Activated T-helper 17 cell treated with anti-CD3 and anti-CD28 coated beads, Interleukin-2, amount 50 U/mL, for 72 hours (primary cell): ENCODE results near the gene ITPR1. TPM values are rescaled to one million over a fixed set of nuclear protein-coding genes. Genes with fewer than 3 reads are reported as not detected.

Experiments used
- ATAC-seq: fragments of 150-1000 bp; cut with Tn5 transposase; replicated peaks from 2 replicates; pipeline ENCODE4 v1.10.0; 2021; ENCODE audit warnings: mild to moderate bottlenecking, moderate library complexity
- H3K27ac Mint-ChIP-seq: one replicate; pipeline ENCODE4 v1.8.0; 2022; ENCODE audit warnings: mixed read lengths
- H3K27me3 Mint-ChIP-seq: one replicate; pipeline ENCODE4 v1.8.0; 2022; ENCODE audit warnings: mixed read lengths
- H3K36me3 Mint-ChIP-seq: one replicate; pipeline ENCODE4 v1.8.0; 2022; ENCODE audit warnings: low read depth, mild to moderate bottlenecking, mixed read lengths
- H3K4me1 Mint-ChIP-seq: one replicate; pipeline ENCODE4 v1.8.0; 2022; ENCODE audit warnings: mixed read lengths
- H3K4me3 Mint-ChIP-seq: one replicate; pipeline ENCODE4 v1.8.0; 2022; ENCODE audit warnings: mild to moderate bottlenecking, mixed read lengths
- H3K9me3 Mint-ChIP-seq: one replicate; pipeline ENCODE4 v1.8.0; 2022; ENCODE audit warnings: mixed read lengths
- total RNA-seq, 2 donors: library from RNA; stranded (reverse); gene quantifications; one replicate each; pipeline ENCODE4 v1.2.3, GENCODE V29; 2022

ITPR1 gene
- total RNA-seq, 2 donors from 2014 or later = 78.5 to 84.6 TPM

DNA sequence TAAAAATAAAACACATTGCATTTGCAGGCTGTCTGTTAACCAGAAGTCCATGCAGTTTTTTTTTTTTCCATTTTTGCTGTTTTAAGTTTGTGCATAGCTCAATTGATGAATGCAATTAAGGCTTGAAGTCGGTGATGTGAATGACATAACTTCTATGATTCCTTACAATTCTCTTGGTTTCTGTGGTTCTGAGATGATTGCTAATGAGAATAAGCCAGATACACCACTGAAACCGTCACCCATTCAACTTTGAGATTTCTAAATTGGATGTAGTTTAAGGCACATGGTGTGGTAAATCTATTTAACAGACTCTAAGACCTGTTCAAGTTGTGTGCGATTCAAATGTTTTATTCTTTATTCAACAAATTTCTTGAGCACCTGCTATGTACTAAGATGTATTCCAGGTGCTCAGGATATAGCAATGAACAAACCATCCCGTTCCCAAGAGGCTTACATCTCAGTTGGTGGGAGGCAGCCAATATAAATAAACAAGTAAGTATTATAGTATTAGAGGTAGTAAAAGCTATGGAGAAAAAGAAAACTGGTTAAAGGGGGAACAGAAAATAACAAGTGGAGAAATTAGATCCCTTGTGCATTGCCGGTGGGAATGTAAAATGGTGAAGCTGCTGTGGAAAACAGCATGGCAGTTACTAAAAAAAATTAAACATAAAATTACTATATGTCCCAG is 4.0 kb downstream of the ITPR1 start:
- Mint-ChIP-seq H3K4me3 (peak overlapping the region; percentile 94), H3K36me3 (peaks cover 70% of the 10 kb centered on the region), H3K27ac (no peak overlapping the region), H3K27me3 (no peaks in the 10 kb centered on the region), H3K4me1 (peaks cover 28% of the 10 kb centered on the region), H3K9me3 (no peaks in the 10 kb centered on the region)
- ATAC-seq = no peak

DNA sequence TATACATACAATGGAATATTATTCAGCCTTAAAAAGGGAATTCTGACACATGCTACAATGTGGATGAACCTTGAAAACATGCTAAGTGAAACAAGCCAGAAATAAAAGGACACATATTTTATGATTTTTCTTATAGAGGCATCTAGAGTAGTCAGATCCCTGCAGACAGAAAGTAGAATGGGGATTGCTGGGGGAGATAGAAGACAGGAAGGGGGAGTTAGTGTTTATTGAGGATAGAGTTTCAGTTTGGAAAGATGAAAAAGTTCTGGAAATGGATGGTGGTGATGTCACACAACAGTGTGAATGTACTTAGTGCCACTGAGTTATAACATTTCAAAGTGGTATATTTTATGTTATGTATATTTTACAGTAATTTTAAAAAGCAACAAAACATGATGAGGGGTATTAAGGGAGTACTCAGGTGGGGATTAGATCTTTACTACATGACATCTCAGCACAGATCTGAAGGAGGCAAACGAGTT is 4.7 kb downstream of the ITPR1 start:
- Mint-ChIP-seq H3K4me1 (peaks cover 28% of the 10 kb centered on the region), H3K4me3 (no peak overlapping the region), H3K9me3 (no peaks in the 10 kb centered on the region), H3K36me3 (peaks cover 71% of the 10 kb centered on the region), H3K27me3 (no peaks in the 10 kb centered on the region), H3K27ac (peak overlapping the region; percentile 4)
- no peak for ATAC-seq

DNA sequence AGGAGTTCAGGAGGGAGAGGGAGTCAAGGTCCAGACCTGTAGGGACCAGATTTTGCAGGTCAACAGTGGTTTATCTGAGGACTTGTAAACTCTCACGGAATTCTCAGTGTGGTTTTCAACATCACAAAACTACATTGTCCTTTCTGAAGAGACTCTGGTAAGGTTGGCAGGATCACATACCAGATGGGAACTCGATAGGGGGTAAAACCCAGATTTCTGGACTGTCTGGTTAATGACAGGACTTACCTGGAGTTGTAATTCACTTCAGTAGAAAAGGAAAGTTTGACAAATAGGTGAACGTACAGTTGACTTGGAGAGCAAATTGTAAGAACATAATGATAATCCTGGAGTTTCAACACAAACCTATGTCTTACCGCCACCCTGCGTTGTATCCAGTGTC is 5.3 kb downstream of the ITPR1 start:
- Mint-ChIP-seq H3K4me3 (no peak overlapping the region), H3K9me3 (no peaks in the 10 kb centered on the region), H3K36me3 (peaks cover 71% of the 10 kb centered on the region), H3K27me3 (no peaks in the 10 kb centered on the region), H3K4me1 (peaks cover 28% of the 10 kb centered on the region), H3K27ac (no peak overlapping the region)
- ATAC-seq = no peak

- H3K27ac Mint-ChIP-seq = no peak overlapping the region
- H3K4me1 Mint-ChIP-seq = peaks cover 25% of the 10 kb centered on the region
- H3K9me3 Mint-ChIP-seq = no peaks in the 10 kb centered on the region
- peaks cover 50% of the 10 kb centered on the region for H3K36me3 Mint-ChIP-seq
- H3K27me3 Mint-ChIP-seq = no peaks in the 10 kb centered on the region
- no peak overlapping the region for H3K4me3 Mint-ChIP-seq
- no peak for ATAC-seq
Measured at GRCh38 chr3:4501437-4501836, 8.3 kb downstream of the ITPR1 start.

- no peaks in the 10 kb centered on the region for H3K27me3 Mint-ChIP-seq
- no peaks in the 10 kb centered on the region for H3K9me3 Mint-ChIP-seq
- H3K36me3 Mint-ChIP-seq = peaks cover 45% of the 10 kb centered on the region
- no peak overlapping the region for H3K27ac Mint-ChIP-seq
- no peak for ATAC-seq
- H3K4me3 Mint-ChIP-seq = no peak overlapping the region
- peaks cover 22% of the 10 kb centered on the region for H3K4me1 Mint-ChIP-seq
Measured at GRCh38 chr3:4501927-4502326, 8.8 kb downstream of the ITPR1 start.

- Mint-ChIP-seq H3K27me3 (no peaks in the 10 kb centered on the region), H3K4me3 (peak overlapping the region; percentile 95), H3K27ac (peak overlapping the region; percentile 95), H3K36me3 (peaks cover 34% of the 10 kb centered on the region), H3K4me1 (peaks cover 19% of the 10 kb centered on the region), H3K9me3 (no peaks in the 10 kb centered on the region)
- ATAC-seq = no peak
Measured at GRCh38 chr3:4503050-4503449, 9.9 kb downstream of the ITPR1 start.

DNA sequence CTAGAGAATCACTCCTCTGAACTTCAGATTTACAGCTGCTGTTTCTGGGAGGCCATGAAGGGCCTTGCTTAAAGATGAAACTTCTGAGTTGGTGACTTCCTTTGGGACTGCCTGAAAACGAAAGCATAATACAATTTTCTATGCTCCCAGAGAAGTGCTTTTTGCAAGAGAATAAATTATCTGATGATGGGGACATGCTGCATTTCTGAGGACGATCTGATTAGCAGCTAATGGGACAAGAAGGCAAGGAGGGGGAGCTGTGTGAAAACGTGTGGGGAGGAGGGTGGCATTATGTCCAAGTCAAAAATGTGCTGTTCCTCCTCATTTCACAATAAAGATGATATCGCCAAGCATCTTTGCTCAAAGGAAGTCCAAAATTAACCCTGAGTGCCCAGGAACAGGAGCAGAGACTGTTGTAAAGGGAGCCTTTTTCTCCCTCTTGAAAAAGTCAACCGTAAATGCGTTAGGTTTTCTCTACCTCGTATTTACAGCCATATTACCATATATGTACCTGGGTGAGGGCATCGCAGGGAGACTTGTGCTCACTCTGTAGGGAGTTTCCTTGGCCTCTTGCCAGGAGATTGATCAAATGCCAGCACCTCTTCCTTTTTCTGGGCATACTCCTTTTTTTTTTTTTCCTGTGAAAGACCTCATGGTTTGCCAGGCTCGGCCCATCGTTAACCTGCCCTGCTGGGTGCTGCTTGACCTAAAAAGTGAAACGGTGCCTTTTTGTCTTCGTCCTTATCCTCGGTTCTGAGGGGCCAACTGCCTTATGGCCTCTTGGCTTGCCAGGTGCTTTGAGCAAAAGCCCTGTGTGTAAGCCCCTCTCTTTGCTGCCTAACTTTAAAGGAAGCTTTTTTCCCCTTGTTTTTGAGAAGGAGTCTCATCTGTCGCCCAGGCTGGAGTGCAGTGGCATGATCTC is 11.5 kb downstream of the ITPR1 start:
- H3K4me1 Mint-ChIP-seq = peaks cover 27% of the 10 kb centered on the region
- H3K36me3 Mint-ChIP-seq = peaks cover 37% of the 10 kb centered on the region
- peak overlapping the region; percentile 95 for H3K27ac Mint-ChIP-seq
- ATAC-seq = peak; percentile 87
- H3K27me3 Mint-ChIP-seq = no peaks in the 10 kb centered on the region
- H3K4me3 Mint-ChIP-seq = peak overlapping the region; percentile 95
- no peaks in the 10 kb centered on the region for H3K9me3 Mint-ChIP-seq

DNA sequence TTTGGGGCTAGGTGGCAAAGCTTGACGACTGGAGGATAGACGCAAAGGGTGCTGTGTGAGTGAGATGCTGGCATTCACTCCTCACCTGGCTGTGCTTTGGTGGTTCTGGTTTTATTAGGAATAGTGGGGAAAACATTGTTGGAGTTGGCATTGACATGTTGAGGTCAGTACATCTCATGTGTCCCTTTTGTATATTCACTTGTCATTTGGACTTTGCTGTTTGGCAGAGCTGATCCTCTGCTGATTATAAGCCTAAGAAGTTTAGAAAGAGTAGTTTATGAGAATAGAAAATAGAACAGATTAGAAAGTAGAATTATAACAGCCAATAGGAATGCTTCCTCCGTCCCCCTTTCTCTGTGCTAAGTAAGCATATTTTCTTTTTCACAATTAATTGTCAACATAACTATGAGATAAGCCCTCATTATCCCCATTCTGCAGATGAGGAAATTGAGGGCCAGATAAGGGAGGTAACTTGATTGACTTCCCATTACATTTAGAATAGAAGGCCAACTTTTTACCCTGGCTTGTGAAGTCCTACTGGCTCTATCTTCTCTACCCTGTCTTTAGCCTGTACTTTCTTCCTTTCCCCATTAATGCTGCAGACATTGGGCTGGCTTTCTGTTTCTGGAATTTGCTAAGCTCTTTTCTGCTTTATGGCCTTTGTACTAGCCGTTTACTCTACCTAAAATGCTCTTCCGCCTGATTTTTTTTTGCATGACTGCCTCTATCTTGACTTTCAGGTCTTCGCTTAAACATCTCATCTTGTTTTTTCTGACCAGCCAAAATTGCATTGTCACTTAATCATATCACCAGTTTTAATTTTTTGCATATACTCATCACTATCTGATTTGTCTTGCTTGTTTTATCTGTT is 12.8 kb downstream of the ITPR1 start:
- peak overlapping the region; percentile 95 for H3K4me3 Mint-ChIP-seq
- H3K36me3 Mint-ChIP-seq = peaks cover 24% of the 10 kb centered on the region
- no peaks in the 10 kb centered on the region for H3K27me3 Mint-ChIP-seq
- peak overlapping the region; percentile 95 for H3K27ac Mint-ChIP-seq
- no peak for ATAC-seq
- H3K9me3 Mint-ChIP-seq = no peaks in the 10 kb centered on the region
- peaks cover 27% of the 10 kb centered on the region for H3K4me1 Mint-ChIP-seq

DNA sequence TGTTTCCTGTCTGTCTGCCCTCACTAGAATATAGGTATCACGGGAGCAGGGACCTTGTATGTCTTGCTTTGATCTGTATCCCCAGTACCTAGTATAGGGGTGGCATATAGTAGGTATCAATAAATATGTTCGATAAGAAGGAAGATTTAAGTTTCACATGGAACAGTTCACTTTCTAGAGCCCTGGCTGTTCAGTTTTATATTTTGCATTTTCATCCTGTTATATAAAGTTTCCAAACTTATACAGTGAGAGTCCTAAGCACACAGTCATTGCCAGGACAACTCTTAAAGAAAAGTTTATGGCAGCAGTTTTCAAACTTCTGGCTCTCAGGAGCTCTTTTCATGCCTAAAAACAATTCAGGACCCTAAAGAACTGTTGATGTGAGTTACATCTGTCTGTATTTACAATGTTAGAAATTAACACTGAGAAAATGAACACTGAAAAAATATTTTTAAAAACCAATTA is 13.4 kb downstream of the ITPR1 start:
- Mint-ChIP-seq H3K27ac (peak overlapping the region; percentile 95), H3K27me3 (no peaks in the 10 kb centered on the region), H3K4me3 (peak overlapping the region; percentile 95), H3K9me3 (no peaks in the 10 kb centered on the region), H3K36me3 (peaks cover 17% of the 10 kb centered on the region), H3K4me1 (peaks cover 27% of the 10 kb centered on the region)
- no peak for ATAC-seq

- ATAC-seq = no peak
- Mint-ChIP-seq H3K27ac (peak overlapping the region; percentile 25), H3K9me3 (no peaks in the 10 kb centered on the region), H3K4me1 (peaks cover 27% of the 10 kb centered on the region), H3K4me3 (peak overlapping the region; percentile 4), H3K36me3 (peaks cover 12% of the 10 kb centered on the region), H3K27me3 (no peaks in the 10 kb centered on the region)
Measured at GRCh38 chr3:4507024-4507596, 14.0 kb downstream of the ITPR1 start.

DNA sequence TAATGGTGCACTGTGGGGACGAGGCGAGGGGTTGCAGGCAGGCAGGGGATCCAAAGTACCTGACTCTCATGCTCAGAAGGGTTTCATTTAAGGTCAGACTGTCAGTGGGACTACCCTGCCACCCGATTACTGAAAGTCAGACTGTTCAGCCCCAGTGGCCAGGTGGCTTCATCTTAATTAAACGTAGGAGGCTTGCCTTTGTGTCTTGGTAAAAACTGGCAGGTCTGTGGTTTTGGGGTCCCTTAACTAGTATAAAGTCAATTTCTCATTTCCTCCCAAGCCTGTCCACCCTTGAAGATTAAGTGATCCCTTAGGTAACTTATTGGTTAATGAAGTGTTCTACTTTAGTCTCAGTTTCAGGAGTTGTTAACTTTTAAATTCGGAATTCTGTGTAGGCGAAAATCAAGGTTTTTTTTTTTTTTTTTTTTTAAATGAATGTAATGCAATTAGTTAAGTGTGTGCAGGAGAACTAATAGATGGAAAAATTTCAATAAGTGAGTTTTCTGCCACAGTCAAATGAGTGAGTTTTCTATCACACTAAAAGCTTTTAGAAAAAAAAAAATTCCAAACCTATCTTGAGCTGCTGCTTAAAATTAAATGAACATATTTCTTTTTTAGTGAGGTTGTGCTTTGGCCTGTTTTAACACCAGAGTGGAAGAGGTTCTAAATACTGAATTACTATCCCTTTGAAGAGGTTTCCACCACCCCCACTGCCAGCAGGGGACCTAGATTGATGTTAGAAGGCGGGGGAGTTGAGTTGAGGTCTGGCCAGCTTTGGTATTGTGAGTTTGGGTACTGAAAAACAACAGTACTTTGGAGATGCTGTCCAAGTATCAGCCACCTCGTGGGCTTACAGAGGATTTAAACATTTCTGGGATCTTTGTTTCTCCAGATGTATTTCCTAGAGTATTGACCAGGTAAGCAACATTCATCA is 15.2 kb downstream of the ITPR1 start:
- peak; percentile 7 for ATAC-seq
- H3K4me3 Mint-ChIP-seq = peak overlapping the region; percentile 4
- no peaks in the 10 kb centered on the region for H3K27me3 Mint-ChIP-seq
- peaks cover 27% of the 10 kb centered on the region for H3K4me1 Mint-ChIP-seq
- H3K27ac Mint-ChIP-seq = peak overlapping the region; percentile 25
- H3K9me3 Mint-ChIP-seq = no peaks in the 10 kb centered on the region
- peaks cover 11% of the 10 kb centered on the region for H3K36me3 Mint-ChIP-seq

- Mint-ChIP-seq H3K4me1 (peaks cover 24% of the 10 kb centered on the region), H3K36me3 (peaks cover 11% of the 10 kb centered on the region), H3K4me3 (no peak overlapping the region), H3K27ac (no peak overlapping the region), H3K27me3 (no peaks in the 10 kb centered on the region), H3K9me3 (no peaks in the 10 kb centered on the region)
- no peak for ATAC-seq
Measured at GRCh38 chr3:4509043-4509442, 15.9 kb downstream of the ITPR1 start.
